Measurements from ENCODE around the gene PSMD12. TPM values are rescaled to one million over a fixed set of nuclear protein-coding genes. Genes with fewer than 3 reads are reported as not detected.
"Not testable (repeated sequence)": the region's sequence is repeated elsewhere in the genome, so short reads cannot be mapped to it uniquely, and the experiment has no call there.

The PSMD12 gene
- total and polyA plus RNA-seq, 9 donors, result 16.0 to 35.4 (median 33.1) TPM

- H3K27me3 ChIP-seq (ENCODE audit: control insufficient read depth, insufficient read depth, low read length); H3K4me1 ChIP-seq (ENCODE audit: control insufficient read depth, insufficient read depth, low read length); H3K4me3 ChIP-seq (ENCODE audit: low read length); H3K36me3 ChIP-seq (ENCODE audit: control insufficient read depth, insufficient read depth, low read length); H3K9me3 ChIP-seq (replicated peaks; ENCODE audit: control insufficient read depth, low read depth, low read length); DNase-seq; H3K27ac ChIP-seq (ENCODE audit: low read length): not testable (repeated sequence)
- WGBS (ENCODE audit: insufficient coverage), result no CpG with 5 or more reads among the region's 1 CpG
Observed at GRCh38 chr17:67332162-67332508, 34.2 kb downstream of the PSMD12 start.

GRCh38 chr17:67331381-67332161 is 34.8 kb downstream of the PSMD12 start:
- H3K36me3 ChIP-seq (ENCODE audit: control insufficient read depth, insufficient read depth, low read length); H3K27ac ChIP-seq (ENCODE audit: low read length); H3K27me3 ChIP-seq (ENCODE audit: control insufficient read depth, insufficient read depth, low read length); H3K4me1 ChIP-seq (ENCODE audit: control insufficient read depth, insufficient read depth, low read length); DNase-seq; H3K9me3 ChIP-seq (replicated peaks; ENCODE audit: control insufficient read depth, low read depth, low read length); H3K4me3 ChIP-seq (ENCODE audit: low read length): not testable (repeated sequence)
- WGBS (ENCODE audit: insufficient coverage), result 81% methylated on average over 7 of the region's 8 CpGs

GRCh38 chr17:67328026-67328425 is 38.4 kb downstream of the PSMD12 start:
- H3K27ac ChIP-seq (ENCODE audit: low read length), result no peak overlapping the region
- no CpG with 5 or more reads among the region's 3 CpGs for WGBS (ENCODE audit: insufficient coverage)
- no peaks in the 10 kb centered on the region for H3K27me3 ChIP-seq (ENCODE audit: control insufficient read depth, insufficient read depth, low read length)
- peaks cover 3% of the 10 kb centered on the region for H3K9me3 ChIP-seq (replicated peaks; ENCODE audit: control insufficient read depth, low read depth, low read length)
- H3K36me3 ChIP-seq (ENCODE audit: control insufficient read depth, insufficient read depth, low read length), result no peaks in the 10 kb centered on the region
- peak; percentile 12 for DNase-seq
- no peak overlapping the region for H3K4me3 ChIP-seq (ENCODE audit: low read length)
- H3K4me1 ChIP-seq (ENCODE audit: control insufficient read depth, insufficient read depth, low read length), result no peaks in the 10 kb centered on the region

GRCh38 chr17:67326959-67327745 is 39.2 kb downstream of the PSMD12 start:
- not testable (repeated sequence) for H3K9me3 ChIP-seq (replicated peaks; ENCODE audit: control insufficient read depth, low read depth, low read length); H3K27ac ChIP-seq (ENCODE audit: low read length); DNase-seq; H3K4me1 ChIP-seq (ENCODE audit: control insufficient read depth, insufficient read depth, low read length); H3K27me3 ChIP-seq (ENCODE audit: control insufficient read depth, insufficient read depth, low read length); H3K4me3 ChIP-seq (ENCODE audit: low read length); H3K36me3 ChIP-seq (ENCODE audit: control insufficient read depth, insufficient read depth, low read length)
- WGBS (ENCODE audit: insufficient coverage), result 90% methylated on average over 2 of the region's 13 CpGs

GRCh38 chr17:67326440-67326839 is 39.9 kb downstream of the PSMD12 start:
- WGBS (ENCODE audit: insufficient coverage), result 100% methylated on average over 1 of the region's 3 CpGs
- no peak for DNase-seq
- peaks cover 3% of the 10 kb centered on the region for H3K9me3 ChIP-seq (replicated peaks; ENCODE audit: control insufficient read depth, low read depth, low read length)
- no peaks in the 10 kb centered on the region for H3K4me1 ChIP-seq (ENCODE audit: control insufficient read depth, insufficient read depth, low read length)
- no peaks in the 10 kb centered on the region for H3K27me3 ChIP-seq (ENCODE audit: control insufficient read depth, insufficient read depth, low read length)
- no peaks in the 10 kb centered on the region for H3K36me3 ChIP-seq (ENCODE audit: control insufficient read depth, insufficient read depth, low read length)
- no peak overlapping the region for H3K4me3 ChIP-seq (ENCODE audit: low read length)
- no peak overlapping the region for H3K27ac ChIP-seq (ENCODE audit: low read length)

GRCh38 chr17:67324330-67324729 is 42.0 kb downstream of the PSMD12 start:
- no CpG with 5 or more reads among the region's 2 CpGs for WGBS (ENCODE audit: insufficient coverage)

GRCh38 chr17:67323445-67323844 is 42.9 kb downstream of the PSMD12 start:
- Histone ChIP-seq H3K36me3 (ENCODE audit: control insufficient read depth, insufficient read depth, low read length) (no peaks in the 10 kb centered on the region), H3K27ac (ENCODE audit: low read length) (no peak overlapping the region), H3K27me3 (ENCODE audit: control insufficient read depth, insufficient read depth, low read length) (no peaks in the 10 kb centered on the region), H3K4me1 (ENCODE audit: control insufficient read depth, insufficient read depth, low read length) (no peaks in the 10 kb centered on the region), H3K9me3 (replicated peaks; ENCODE audit: control insufficient read depth, low read depth, low read length) (peaks cover 3% of the 10 kb centered on the region), H3K4me3 (ENCODE audit: low read length) (no peak overlapping the region)
- no peak for DNase-seq
- WGBS (ENCODE audit: insufficient coverage), result no CpG with 5 or more reads among the region's 3 CpGs

More at GRCh38 chr17:67324330-67324729, 42.0 kb downstream of the PSMD12 start:
- H3K9me3 ChIP-seq (replicated peaks; ENCODE audit: control insufficient read depth, low read depth, low read length), result peaks cover 3% of the 10 kb centered on the region
- no peak overlapping the region for H3K4me3 ChIP-seq (ENCODE audit: low read length)
- no peaks in the 10 kb centered on the region for H3K36me3 ChIP-seq (ENCODE audit: control insufficient read depth, insufficient read depth, low read length)
- no peaks in the 10 kb centered on the region for H3K27me3 ChIP-seq (ENCODE audit: control insufficient read depth, insufficient read depth, low read length)
- no peak overlapping the region for H3K27ac ChIP-seq (ENCODE audit: low read length)
- DNase-seq, result no peak
- H3K4me1 ChIP-seq (ENCODE audit: control insufficient read depth, insufficient read depth, low read length), result no peaks in the 10 kb centered on the region

GRCh38 chr17:67322042-67322787 is 44.2 kb downstream of the PSMD12 start:
- DNase-seq, result no peak
- no peak overlapping the region for H3K27ac ChIP-seq (ENCODE audit: low read length)
- 80% methylated on average over 2 of the region's 3 CpGs for WGBS (ENCODE audit: insufficient coverage)
- H3K4me3 ChIP-seq (ENCODE audit: low read length), result no peak overlapping the region
- no peaks in the 10 kb centered on the region for H3K9me3 ChIP-seq (replicated peaks; ENCODE audit: control insufficient read depth, low read depth, low read length)
- no peaks in the 10 kb centered on the region for H3K27me3 ChIP-seq (ENCODE audit: control insufficient read depth, insufficient read depth, low read length)
- no peaks in the 10 kb centered on the region for H3K4me1 ChIP-seq (ENCODE audit: control insufficient read depth, insufficient read depth, low read length)
- H3K36me3 ChIP-seq (ENCODE audit: control insufficient read depth, insufficient read depth, low read length), result no peaks in the 10 kb centered on the region

GRCh38 chr17:67321486-67321885 is 44.9 kb downstream of the PSMD12 start:
- H3K9me3 ChIP-seq (replicated peaks; ENCODE audit: control insufficient read depth, low read depth, low read length); H3K36me3 ChIP-seq (ENCODE audit: control insufficient read depth, insufficient read depth, low read length); DNase-seq; H3K4me1 ChIP-seq (ENCODE audit: control insufficient read depth, insufficient read depth, low read length); H3K27ac ChIP-seq (ENCODE audit: low read length); H3K4me3 ChIP-seq (ENCODE audit: low read length); H3K27me3 ChIP-seq (ENCODE audit: control insufficient read depth, insufficient read depth, low read length): not testable (repeated sequence)
- WGBS (ENCODE audit: insufficient coverage), result 66% methylated on average over 5 of the region's 13 CpGs

- 75% methylated on average over 2 of the region's 5 CpGs for WGBS (ENCODE audit: insufficient coverage)
- DNase-seq, result no peak
Observed at GRCh38 chr17:67316781-67317180, 49.6 kb downstream of the PSMD12 start.

More at GRCh38 chr17:67316781-67317180, 49.6 kb downstream of the PSMD12 start:
- Histone ChIP-seq H3K27me3 (ENCODE audit: control insufficient read depth, insufficient read depth, low read length) (no peaks in the 10 kb centered on the region), H3K36me3 (ENCODE audit: control insufficient read depth, insufficient read depth, low read length) (no peaks in the 10 kb centered on the region), H3K27ac (ENCODE audit: low read length) (no peak overlapping the region), H3K9me3 (replicated peaks; ENCODE audit: control insufficient read depth, low read depth, low read length) (no peaks in the 10 kb centered on the region), H3K4me3 (ENCODE audit: low read length) (no peak overlapping the region), H3K4me1 (ENCODE audit: control insufficient read depth, insufficient read depth, low read length) (peaks cover 4% of the 10 kb centered on the region)

All from muscle of leg (tissue), 11 donors.